ENCODE measurements around the gene TLE6. TPM values are rescaled to one million over a fixed set of nuclear protein-coding genes. Genes with fewer than 3 reads are reported as not detected.
A peak's percentile ranks its signal among the peaks of the same experiment; 100 is the strongest.

The TLE6 gene
- total and polyA plus RNA-seq, 2 of the 13 experiments (the other 11 are each of a cell fraction or from before 2014, with no cell fraction given): 0.24 to 5.5 TPM

DNA sequence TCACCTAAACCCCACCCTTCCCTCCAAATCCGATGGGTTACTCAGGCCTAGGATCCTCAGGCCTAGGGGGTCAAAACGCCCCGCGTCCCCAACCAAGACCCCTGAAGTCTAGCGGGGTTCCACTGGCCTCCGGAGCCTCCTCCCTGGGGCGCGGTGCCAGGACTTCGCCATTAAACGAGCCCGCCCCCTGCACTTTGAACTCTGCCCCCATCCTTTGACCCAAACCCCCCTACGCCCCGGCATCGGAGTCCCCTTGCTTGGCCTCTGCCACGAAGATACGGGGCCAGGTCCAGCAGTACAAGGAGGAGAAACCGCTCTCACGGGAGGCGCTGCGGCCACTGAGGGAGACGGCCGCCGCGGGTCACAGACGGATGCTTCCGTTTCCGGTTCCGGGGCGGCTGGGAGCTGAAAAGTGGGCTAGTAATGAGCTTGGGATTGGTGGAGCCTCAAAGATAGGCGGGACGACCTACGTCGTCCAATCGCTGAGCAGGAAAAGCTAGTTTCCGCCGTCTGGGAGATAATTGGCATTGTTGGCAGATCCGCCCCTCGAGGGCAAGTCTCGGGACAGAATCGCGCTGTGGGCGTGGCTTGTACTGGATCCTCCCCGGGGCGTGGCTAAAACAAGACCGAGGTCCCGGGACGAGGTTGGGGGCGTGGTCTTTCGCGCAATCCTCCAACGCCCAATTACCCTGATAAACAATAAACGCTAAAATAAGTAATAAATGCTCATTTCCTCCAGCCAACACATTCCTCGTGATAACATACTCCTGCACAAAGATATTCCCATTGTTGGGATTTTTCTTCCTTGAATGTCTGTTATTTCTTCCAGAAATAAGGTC lies 26.9 kb upstream of the TLE6 start (continued):
- TF ChIP-seq PAWR (CRISPR knock-in tag; IDR thresholded peaks at IDR 0.05; ENCODE audit: borderline replicate concordance) (no peak), ZNF580 (CRISPR knock-in tag; IDR thresholded peaks at IDR 0.05; ENCODE audit: borderline replicate concordance, low read depth) (no peak), ZNF570 (CRISPR knock-in tag; IDR thresholded peaks at IDR 0.05; ENCODE audit: borderline replicate concordance) (no peak), ZNF280B (CRISPR knock-in tag; IDR thresholded peaks at IDR 0.05; ENCODE audit: borderline replicate concordance) (peak; percentile 72; the same call in 1 of the 2 replicates), ZNF766 (CRISPR knock-in tag; IDR thresholded peaks at IDR 0.05; ENCODE audit: borderline replicate concordance) (0 out of 2 replicates have a peak, but pooled peaks have one; percentile 32), RFX1 (IDR thresholded peaks at IDR 0.05) (no peak; the same call in 1 of the 2 replicates), RNF2 (conservative IDR thresholded peaks at IDR 0.05; ENCODE audit: low read depth) (no peak; the same call in 1 of the 2 replicates), ZNF3 (CRISPR knock-in tag; IDR thresholded peaks at IDR 0.05) (no peak), SNAPC2 (CRISPR knock-in tag; IDR thresholded peaks at IDR 0.05) (no peak), ZNF431 (CRISPR knock-in tag; IDR thresholded peaks at IDR 0.05; ENCODE audit: borderline replicate concordance, low read depth) (no peak), KLF11 (CRISPR knock-in tag; IDR thresholded peaks at IDR 0.05) (no peak), ZNF232 (CRISPR knock-in tag; IDR thresholded peaks at IDR 0.05; ENCODE audit: borderline replicate concordance) (no peak; the same call in none of the 2 replicates), ESRRA (CRISPR knock-in tag; IDR thresholded peaks at IDR 0.05; ENCODE audit: low read depth) (peak; percentile 59; the same call in 1 of the 2 replicates), POGZ (CRISPR knock-in tag; IDR thresholded peaks at IDR 0.05) (peak; percentile 34; the same call in 1 of the 2 replicates), THAP8 (CRISPR knock-in tag; IDR thresholded peaks at IDR 0.05; ENCODE audit: borderline replicate concordance) (no peak), ZMAT3 (CRISPR knock-in tag; conservative IDR thresholded peaks at IDR 0.05) (no peak; the same call in 1 of the 2 replicates), ZNF710 (CRISPR knock-in tag; IDR thresholded peaks at IDR 0.05; ENCODE audit: borderline replicate concordance) (peak; percentile 78), MXI1 (IDR thresholded peaks at IDR 0.05; ENCODE audit: borderline replicate concordance, low read depth, low read length) (peak; percentile 79; the same call in 1 of the 3 replicates), MTF2 (CRISPR knock-in tag; IDR thresholded peaks at IDR 0.05; ENCODE audit: borderline replicate concordance) (no peak), HNRNPK (IDR thresholded peaks at IDR 0.05; ENCODE audit: low read depth, low read length, poor library complexity, severe bottlenecking) (no peak), CENPX (CRISPR knock-in tag; IDR thresholded peaks at IDR 0.05) (no peak), GATAD2A (CRISPR knock-in tag; IDR thresholded peaks at IDR 0.05) (no peak), PHB2 (IDR thresholded peaks at IDR 0.05; ENCODE audit: partially characterized antibody) (no peak), ZNF224 (CRISPR knock-in tag; IDR thresholded peaks at IDR 0.05) (no peak), ZSCAN30 (CRISPR knock-in tag; IDR thresholded peaks at IDR 0.05) (no peak)
- TF ChIP-seq, protein P1, sequence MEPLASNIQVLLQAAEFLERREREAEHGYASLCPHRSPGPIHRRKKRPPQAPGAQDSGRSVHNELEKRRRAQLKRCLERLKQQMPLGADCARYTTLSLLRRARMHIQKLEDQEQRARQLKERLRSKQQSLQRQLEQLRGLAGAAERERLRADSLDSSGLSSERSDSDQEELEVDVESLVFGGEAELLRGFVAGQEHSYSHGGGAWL (CRISPR knock-in tag; IDR thresholded peaks at IDR 0.05): no peak; the same call in 1 of the 2 replicates

Data from HepG2 (cell line).